CD4-positive, alpha-beta T cell treated with Interleukin-12 subunit alpha and Interleukin-12 subunit beta, for 1 hour (primary cell): ENCODE measurements around the gene TNFRSF25.

ENCODE experiments used
- DNase-seq: peaks from one replicate; pipeline ENCODE4 v3.0.0-alpha.2; 2020

Gene TNFRSF25, protein sequence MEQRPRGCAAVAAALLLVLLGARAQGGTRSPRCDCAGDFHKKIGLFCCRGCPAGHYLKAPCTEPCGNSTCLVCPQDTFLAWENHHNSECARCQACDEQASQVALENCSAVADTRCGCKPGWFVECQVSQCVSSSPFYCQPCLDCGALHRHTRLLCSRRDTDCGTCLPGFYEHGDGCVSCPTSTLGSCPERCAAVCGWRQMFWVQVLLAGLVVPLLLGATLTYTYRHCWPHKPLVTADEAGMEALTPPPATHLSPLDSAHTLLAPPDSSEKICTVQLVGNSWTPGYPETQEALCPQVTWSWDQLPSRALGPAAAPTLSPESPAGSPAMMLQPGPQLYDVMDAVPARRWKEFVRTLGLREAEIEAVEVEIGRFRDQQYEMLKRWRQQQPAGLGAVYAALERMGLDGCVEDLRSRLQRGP

DNA sequence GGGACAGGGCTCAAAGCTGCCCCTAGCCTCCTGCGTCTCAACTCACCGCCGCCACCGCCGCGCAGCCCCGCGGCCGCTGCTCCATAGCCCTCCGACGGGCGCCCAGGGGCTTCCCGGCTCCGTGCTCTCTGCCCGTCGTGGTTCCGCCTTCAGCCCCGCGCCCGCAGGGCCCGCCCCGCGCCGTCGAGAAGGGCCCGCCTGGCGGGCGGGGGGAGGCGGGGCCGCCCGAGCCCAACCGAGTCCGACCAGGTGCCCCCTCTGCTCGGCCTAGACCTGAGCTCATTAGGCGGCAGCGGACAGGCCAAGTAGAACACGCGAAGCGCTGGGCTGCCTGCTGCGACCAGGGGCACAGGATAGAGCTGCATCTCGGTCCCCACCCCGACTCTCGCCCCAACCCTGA is at the start of gene TNFRSF25:
TSS of gene TNFRSF25 (minus strand) at position 151 of the 400 bp plus-strand sequence. CDS start at position 85, 66 bp downstream.
- peak; percentile 76 for DNase-seq

DNA sequence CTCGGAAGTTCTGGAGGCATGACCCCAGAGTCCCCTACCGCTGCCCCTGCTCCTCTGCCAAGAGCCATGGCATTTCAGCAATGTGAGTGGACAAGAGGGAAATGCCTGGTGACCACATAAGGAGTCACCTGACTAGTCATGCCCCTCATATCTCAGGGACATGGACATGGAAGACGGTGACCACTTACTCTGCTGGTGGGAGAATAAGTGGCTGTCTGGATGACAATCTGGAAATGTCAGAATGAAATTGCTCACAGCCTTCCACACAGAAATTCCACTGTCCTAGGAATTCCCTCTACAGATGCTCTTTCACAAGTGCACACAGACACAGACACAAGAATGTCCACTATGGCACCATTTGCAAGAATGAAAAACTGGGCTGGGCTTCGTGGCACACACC is 49.8 kb upstream of the TNFRSF25 start:
- DNase-seq = no peak

GRCh38 chr1:6513320-6513801 is 47.4 kb upstream of the TNFRSF25 start:
- no peak for DNase-seq

- DNase-seq = no peak
Measured at GRCh38 chr1:6512908-6513280, 46.9 kb upstream of the TNFRSF25 start.

GRCh38 chr1:6512245-6512907 is 46.4 kb upstream of the TNFRSF25 start:
- DNase-seq = no peak

GRCh38 chr1:6511561-6512244 is 45.7 kb upstream of the TNFRSF25 start:
- DNase-seq = no peak

DNA sequence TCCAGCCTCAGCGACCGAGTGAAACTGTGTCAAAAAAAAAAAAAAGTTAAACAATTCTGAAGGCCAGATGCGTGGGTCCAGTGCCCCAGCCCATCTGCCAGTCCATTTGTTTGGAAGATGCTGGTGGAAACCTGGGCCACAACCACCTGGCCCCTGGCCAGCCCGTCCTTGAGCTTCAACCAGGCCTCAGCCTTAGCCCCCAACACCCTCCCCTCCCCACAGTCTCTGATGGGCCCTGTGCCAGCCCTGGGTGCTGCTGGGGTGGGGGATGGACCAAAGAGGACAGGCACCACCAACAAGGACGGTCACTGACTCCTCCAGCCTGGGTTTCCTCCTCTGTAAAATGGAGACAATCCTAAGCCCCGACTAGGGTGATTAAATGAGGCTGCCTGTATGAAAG is 45.1 kb upstream of the TNFRSF25 start:
- DNase-seq = no peak

DNA sequence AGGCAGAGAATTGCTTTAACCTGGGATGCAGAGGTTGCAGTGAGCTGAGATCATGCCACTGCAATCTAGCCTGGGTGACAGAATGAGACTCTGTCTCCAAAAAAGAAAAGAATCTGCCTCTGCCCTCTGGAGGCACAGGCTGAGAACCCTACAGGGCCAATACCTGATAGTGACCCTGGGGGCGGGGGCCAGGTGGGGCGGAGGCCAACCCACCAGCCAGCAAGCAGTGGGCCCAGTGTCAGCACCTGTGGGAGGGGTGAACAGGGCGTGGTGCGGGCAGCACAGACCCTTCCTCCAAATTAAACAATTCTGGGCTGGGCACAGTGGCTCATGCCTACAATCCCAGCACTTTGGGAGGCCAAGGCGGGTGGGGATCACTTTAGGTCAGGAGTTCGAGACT is 44.5 kb upstream of the TNFRSF25 start:
- no peak for DNase-seq

DNA sequence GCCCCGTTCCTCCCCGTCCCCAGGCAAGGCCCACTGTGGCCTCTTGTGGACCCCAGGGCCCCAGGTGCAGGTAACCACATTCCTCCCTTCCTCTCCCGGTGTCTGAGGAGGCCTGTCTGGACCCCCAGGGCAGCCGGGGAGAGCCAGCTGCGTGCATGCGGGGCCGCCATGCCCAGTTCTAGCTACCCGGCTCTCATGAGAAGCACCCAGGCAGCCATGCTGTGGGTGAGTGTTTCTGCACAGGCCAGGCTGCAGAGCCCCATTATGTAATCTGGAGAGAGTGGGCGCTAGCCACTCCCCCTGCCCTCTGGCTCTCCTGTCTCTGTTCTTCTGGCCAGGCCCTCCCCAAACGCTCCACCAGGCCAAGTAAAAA is 43.9 kb upstream of the TNFRSF25 start:
- DNase-seq = no peak

DNA sequence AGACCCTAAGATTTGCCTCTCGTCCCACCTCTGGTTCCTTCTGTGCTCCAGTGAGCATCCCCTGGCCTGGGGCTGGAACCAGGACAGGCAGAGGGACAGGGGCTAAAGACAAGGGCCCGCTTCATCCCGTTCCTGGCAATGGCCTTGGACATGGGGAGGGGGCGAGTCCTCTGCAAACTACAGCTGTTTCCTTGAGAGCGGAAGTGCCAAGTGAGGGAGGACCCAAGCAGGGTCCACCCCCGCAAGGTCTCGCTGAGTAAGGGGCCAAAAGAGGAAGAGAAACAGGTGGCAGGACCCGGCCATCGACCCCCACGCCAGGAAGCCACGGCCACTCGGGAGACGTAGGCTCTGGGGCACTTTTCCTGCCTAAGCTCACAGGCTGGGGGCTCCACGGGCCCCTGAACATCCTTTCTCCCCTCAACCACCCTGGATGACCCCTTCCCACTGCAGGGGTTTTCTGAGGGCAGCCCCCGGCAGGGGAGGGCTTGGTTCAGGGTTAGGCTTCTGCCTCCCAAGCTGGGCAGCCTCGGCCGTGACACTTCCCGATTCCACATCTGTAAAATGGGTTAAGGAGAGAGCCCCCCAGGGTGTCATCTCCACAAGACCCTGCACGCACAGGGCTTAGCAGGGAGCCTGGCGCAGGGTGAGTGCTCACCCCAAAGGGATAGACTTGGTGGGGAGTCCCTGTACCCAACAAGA is 43.4 kb upstream of the TNFRSF25 start:
- DNase-seq = no peak

DNA sequence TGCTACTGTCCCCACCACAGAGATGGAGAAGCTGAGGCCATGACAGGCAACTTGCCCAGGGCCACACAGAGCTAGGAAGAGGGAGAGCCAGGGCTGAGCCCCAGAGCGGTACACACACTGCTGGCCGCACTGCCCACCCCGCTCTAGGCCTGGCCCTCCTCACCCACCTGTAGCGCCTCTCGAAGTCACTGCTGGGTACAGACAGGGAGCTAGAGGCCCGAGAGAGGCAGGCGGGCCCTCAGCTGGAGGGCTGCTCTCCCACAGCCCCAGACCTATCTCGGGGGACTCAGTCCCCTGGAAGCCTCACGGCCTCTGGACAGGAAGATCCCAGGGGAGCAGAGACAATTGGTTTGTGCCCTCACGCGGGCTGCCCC is 42.8 kb upstream of the TNFRSF25 start:
- no peak for DNase-seq

DNA sequence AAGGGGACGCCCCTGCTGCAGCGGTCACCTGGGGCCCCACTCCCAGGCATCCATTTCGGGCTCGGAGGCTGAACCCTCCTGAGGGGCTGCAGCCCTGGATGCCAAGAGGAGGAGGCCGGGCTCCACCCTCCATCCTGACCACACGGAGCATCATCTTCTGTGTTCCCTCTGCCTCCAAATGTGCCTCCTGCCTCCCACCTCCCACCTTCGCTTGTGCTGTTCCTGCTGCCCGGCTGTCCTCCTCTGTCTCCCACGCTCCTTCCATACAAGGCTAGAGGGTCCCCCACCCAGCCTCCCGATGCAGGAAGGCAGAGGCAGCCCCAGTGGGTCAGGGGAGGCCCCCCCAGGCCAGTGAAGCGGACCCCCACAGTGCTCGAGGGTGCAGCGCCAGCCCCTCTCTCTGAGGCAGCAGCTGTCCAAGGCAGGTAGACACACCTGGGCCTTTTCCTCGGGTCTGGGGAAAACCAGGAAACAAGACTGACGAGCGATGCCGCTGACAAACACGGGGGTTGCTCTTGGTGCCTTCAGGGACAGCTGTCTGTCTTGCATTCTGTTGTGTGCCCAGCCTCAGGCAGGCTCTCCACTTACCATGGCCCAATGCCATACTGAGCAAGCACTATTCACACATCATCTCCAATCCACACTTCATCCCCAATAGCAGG is 42.3 kb upstream of the TNFRSF25 start:
- no peak for DNase-seq

- no peak for DNase-seq
Measured at GRCh38 chr1:6507461-6507911, 41.5 kb upstream of the TNFRSF25 start.

DNA sequence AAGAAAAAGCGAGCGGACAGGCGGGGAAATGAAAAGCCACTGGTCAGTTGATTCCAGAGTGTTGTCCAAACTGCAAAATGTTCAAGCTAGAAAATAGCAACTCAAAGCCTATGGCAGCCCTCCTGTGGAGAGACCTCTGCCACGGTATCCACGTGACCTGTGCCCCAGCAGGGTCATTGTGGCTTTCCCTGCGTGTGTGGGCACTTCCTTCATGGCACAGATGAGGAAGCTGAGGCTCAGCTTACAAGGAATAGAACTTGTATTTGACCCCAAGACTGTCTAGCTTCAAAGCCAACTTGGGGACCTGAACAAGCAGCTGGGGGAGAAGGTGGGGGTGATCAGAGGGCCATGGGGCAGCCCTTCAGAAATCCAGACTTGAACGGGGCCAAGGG is 41.1 kb upstream of the TNFRSF25 start:
- no peak for DNase-seq

- no peak for DNase-seq
Measured at GRCh38 chr1:6506210-6507036, 40.5 kb upstream of the TNFRSF25 start.

DNA sequence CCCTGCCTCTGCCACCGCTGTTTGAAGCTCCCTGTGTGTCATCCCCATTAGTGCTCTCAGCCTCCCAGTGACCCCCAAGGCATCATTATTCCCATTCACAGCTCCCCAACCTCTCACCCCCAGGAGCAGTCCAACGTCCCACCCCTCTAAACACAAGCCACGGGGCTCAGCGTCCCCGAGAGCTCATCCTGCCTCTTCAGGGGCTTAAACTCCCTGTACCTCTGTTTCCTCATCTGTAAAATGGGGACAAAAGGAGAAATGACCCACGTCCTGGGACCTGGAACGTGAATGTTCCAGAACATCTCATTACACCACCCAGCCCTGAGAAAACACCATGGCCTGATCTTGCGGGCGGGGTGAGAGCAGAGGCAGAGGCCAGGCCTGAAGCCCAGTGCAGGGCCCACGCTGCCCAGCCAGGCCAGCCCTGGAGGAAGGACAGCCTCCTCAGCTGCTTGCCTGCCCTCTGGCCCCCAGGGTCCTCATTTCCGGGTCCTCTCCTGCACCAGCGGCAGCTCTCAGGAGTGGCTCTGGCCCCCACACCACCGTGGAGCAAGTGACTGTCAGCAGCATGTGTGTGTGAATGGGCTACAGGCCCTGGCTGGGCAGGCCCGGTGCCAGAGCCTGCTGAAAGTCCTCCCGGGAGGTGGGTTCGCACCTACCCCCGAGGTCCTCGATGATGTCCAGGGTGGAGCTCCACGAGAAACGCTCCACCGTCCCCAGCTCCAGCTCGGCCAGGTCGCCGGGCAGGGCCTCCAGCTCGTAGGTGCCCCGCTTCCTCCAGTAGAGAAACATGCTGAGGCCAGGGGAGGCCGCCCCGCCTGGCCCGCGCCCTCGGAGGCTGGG is 39.6 kb upstream of the TNFRSF25 start:
- no peak for DNase-seq

- no peak for DNase-seq
Measured at GRCh38 chr1:6504887-6505286, 38.9 kb upstream of the TNFRSF25 start.

DNA sequence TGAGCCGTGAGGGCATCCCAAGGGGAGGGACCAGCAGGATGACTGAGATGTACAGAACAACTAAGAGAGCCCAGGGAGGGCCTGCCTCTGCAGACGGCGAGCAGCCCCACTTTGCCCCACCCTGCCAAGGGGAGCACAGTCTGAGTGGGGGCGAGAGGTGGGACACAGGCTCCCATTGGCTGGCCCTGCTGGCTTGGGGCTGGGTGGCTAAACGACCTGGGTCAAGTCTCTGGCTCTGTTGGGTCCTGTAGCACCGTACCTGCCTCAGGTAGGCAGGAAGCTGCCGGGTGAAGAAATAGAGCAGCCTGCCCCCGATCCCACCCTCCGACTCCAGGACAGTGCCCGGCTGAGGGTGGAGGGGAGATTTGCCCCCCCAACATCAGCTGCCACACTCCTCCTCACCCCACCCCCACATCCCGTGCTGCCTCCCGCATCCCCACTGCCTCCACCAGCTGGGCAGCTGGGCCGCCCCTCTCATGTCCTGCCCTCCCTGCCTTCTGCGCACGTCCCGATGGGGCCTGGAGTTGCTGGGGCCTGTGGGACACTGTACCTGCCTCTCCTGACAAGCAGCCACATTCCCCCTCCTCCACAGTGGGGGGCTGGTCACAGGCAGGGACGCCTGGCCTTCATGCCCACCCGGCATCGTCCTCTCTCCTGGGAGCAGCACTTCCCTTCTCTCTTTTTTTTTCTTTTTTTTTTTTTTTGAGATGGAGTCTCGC is 38.1 kb upstream of the TNFRSF25 start:
- DNase-seq = no peak

DNA sequence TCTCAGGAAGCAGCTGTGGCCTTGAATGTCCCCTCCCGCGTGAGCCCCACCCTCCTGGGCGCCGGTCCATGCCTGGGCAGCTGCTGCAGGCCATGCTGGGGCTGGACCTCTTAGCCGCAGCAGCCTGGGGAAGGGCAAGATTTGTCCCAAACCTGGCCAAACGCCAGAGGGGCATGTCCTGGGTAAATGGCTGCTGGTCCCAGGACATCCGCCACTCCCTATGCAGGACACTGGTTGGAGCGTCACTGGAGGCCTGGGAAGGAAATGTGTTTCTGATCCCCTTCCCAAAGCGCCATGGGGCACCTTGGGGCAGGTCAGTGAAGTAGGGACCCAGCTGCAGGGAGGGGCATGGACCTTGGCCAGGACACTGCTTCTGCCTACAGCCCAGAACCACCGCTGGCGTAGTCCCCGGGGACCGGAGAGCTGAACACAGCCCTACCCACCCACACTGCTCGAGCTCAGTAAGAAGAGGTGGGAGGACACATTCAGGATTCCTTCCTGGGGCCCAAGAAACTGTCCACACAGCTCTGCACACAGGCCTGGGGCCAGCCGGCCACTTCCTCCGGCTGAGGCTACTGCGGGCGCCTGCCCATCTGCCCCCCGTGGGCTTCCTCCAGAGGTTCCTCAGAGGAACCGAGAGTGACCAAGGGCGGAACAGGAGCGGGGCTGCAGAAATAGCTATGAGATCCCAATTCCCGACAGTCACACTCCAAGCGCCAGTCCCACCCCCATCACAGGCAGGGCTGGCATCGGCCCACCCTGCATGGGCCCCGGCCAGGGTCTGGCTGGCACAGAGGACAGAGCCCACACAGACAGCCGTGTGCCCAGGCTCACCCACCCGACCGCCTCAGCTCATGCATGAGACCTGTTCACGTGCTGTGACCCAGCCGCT is 36.3 kb upstream of the TNFRSF25 start:
- no peak for DNase-seq
